HG03025 (cell line): ENCODE results near the gene PDLIM7.

Experiments used
- ATAC-seq: cut with Tn5 transposase; IDR thresholded peaks from one replicate; pipeline ENCODE4 v1.9.1; 2021; ENCODE audit warnings: mild to moderate bottlenecking, moderate library complexity; ENCODE audit not compliant: unreplicated experiment, low FRiP score

The PDLIM7 gene

DNA sequence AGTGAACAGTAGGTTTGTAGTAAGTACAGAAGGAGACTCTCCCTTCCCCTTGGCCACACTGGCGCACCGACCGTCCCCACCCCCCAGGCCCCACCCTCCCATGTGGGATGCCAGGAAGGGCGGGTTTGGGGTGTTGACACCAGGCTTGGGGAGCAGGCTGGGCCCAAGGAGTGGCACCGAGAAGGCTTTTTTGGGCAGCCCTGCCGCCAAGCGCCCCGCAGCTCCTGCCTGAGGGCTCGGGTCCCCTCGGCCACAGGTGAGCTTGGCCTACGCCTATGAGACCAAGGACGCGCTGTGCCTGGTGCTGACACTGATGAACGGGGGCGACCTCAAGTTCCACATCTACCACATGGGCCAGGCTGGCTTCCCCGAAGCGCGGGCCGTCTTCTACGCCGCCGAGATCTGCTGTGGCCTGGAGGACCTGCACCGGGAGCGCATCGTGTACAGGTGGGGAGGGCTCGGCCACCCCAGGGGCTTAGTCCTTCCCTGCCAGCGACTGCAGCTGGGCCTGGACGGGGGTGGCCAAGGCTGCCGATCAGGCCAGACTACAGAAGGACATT is 63.7 kb downstream of the PDLIM7 start:
- no peak for ATAC-seq
